CD1c-positive myeloid dendritic cell (primary cell): ENCODE data around the gene ACSM4.
"Not testable (repeated sequence)": the region's sequence is repeated elsewhere in the genome, so short reads cannot be mapped to it uniquely, and the experiment has no call there.

Source experiments
- DNase-seq: peaks from one replicate; pipeline ENCODE4 v3.0.0-alpha.2; 2016; ENCODE audit errors: extremely low spot score

Gene ACSM4

GRCh38 chr12:7303772-7304171, at the start of gene ACSM4:
ACSM4 (plus strand) TSS chr12:7304072; CDS start chr12:7304332, 260 bp downstream.
- no peak for DNase-seq

- DNase-seq, result no peak
Measured at GRCh38 chr12:7259060-7259459, 44.8 kb upstream of the ACSM4 start.

- no peak for DNase-seq
Measured at GRCh38 chr12:7264538-7264937, 39.3 kb upstream of the ACSM4 start.

- DNase-seq, result no peak
Measured at GRCh38 chr12:7265251-7265650, 38.6 kb upstream of the ACSM4 start.

- DNase-seq, result no peak
Measured at GRCh38 chr12:7269273-7269672, 34.6 kb upstream of the ACSM4 start.

GRCh38 chr12:7271893-7272514, 31.9 kb upstream of the ACSM4 start:
- no peak for DNase-seq

- DNase-seq, result not testable (repeated sequence)
Measured at GRCh38 chr12:7275482-7275881, 28.4 kb upstream of the ACSM4 start.

- DNase-seq, result no peak
Measured at GRCh38 chr12:7282844-7283243, 21.0 kb upstream of the ACSM4 start.

GRCh38 chr12:7289743-7290142, 14.1 kb upstream of the ACSM4 start:
- no peak for DNase-seq

GRCh38 chr12:7290588-7290987, 13.3 kb upstream of the ACSM4 start:
- not testable (repeated sequence) for DNase-seq

GRCh38 chr12:7292300-7292699, 11.6 kb upstream of the ACSM4 start:
- no peak for DNase-seq

- DNase-seq, result no peak
Measured at GRCh38 chr12:7293670-7294069, 10.2 kb upstream of the ACSM4 start.

- DNase-seq, result no peak
Measured at GRCh38 chr12:7295529-7295928, 8.3 kb upstream of the ACSM4 start.

- no peak for DNase-seq
Measured at GRCh38 chr12:7297865-7298264, 6.0 kb upstream of the ACSM4 start.

- no peak for DNase-seq
Measured at GRCh38 chr12:7302266-7302986, 1.4 kb upstream of the ACSM4 start.

- no peak for DNase-seq
Measured at GRCh38 chr12:7303230-7303629, 642 bp upstream of the ACSM4 start.

- no peak for DNase-seq
Measured at GRCh38 chr12:7304456-7304855, 584 bp downstream of the ACSM4 start.

- no peak for DNase-seq
Measured at GRCh38 chr12:7310070-7310469, 6.2 kb downstream of the ACSM4 start.

GRCh38 chr12:7319930-7320329, 16.1 kb downstream of the ACSM4 start:
- DNase-seq, result no peak

GRCh38 chr12:7321624-7322023, 17.8 kb downstream of the ACSM4 start:
- no peak for DNase-seq

GRCh38 chr12:7322599-7322998, 18.7 kb downstream of the ACSM4 start:
- DNase-seq, result no peak

- DNase-seq, result no peak
Measured at GRCh38 chr12:7324176-7324575, 20.3 kb downstream of the ACSM4 start.

GRCh38 chr12:7327918-7328317, 24.0 kb downstream of the ACSM4 start:
- DNase-seq, result no peak

GRCh38 chr12:7337790-7338189, 33.9 kb downstream of the ACSM4 start:
- DNase-seq, result not testable (repeated sequence)
